HG03039 (cell line): ENCODE results near the gene GRID1.
"Not testable (repeated sequence)": the region's sequence is repeated elsewhere in the genome, so short reads cannot be mapped to it uniquely, and the experiment has no call there.

ENCODE experiments used
- ATAC-seq: cut with Tn5 transposase; IDR thresholded peaks from one replicate; pipeline ENCODE4 v1.9.1; 2021; ENCODE audit warnings: mild to moderate bottlenecking, moderate library complexity; ENCODE audit not compliant: unreplicated experiment

The GRID1 gene

GRCh38 chr10:85979598-85979997 is 387.0 kb downstream of the GRID1 start:
- no peak for ATAC-seq

- ATAC-seq, result no peak
Measured at GRCh38 chr10:85978566-85979358, 387.8 kb downstream of the GRID1 start.

- ATAC-seq, result no peak
Measured at GRCh38 chr10:85977642-85978041, 389.0 kb downstream of the GRID1 start.

GRCh38 chr10:85976267-85976793 is 390.3 kb downstream of the GRID1 start:
- no peak for ATAC-seq

GRCh38 chr10:85971494-85971893 is 395.1 kb downstream of the GRID1 start:
- no peak for ATAC-seq

GRCh38 chr10:85967594-85967993 is 399.0 kb downstream of the GRID1 start:
- ATAC-seq, result no peak

- no peak for ATAC-seq
Measured at GRCh38 chr10:85961479-85962067, 405.0 kb downstream of the GRID1 start.

- ATAC-seq, result no peak
Measured at GRCh38 chr10:85961073-85961472, 405.5 kb downstream of the GRID1 start.

GRCh38 chr10:85959239-85959638 is 407.4 kb downstream of the GRID1 start:
- no peak for ATAC-seq

- ATAC-seq, result no peak
Measured at GRCh38 chr10:85950921-85951320, 415.7 kb downstream of the GRID1 start.

- ATAC-seq, result peak; percentile 84
Measured at GRCh38 chr10:85946713-85947326, 419.8 kb downstream of the GRID1 start.

- ATAC-seq, result no peak
Measured at GRCh38 chr10:85936161-85936560, 430.4 kb downstream of the GRID1 start.

- ATAC-seq, result no peak
Measured at GRCh38 chr10:85934586-85934985, 432.0 kb downstream of the GRID1 start.

GRCh38 chr10:85929993-85930392 is 436.6 kb downstream of the GRID1 start:
- not testable (repeated sequence) for ATAC-seq

GRCh38 chr10:85927952-85928665 is 438.5 kb downstream of the GRID1 start:
- ATAC-seq, result no peak

- no peak for ATAC-seq
Measured at GRCh38 chr10:85926986-85927385, 439.6 kb downstream of the GRID1 start.

- ATAC-seq, result no peak
Measured at GRCh38 chr10:85926136-85926535, 440.5 kb downstream of the GRID1 start.

GRCh38 chr10:85925201-85925750 is 441.3 kb downstream of the GRID1 start:
- ATAC-seq, result no peak

GRCh38 chr10:85924382-85925102 is 442.1 kb downstream of the GRID1 start:
- no peak for ATAC-seq
